ENCODE results near the gene NKX2-1. TPM values are rescaled to one million over a fixed set of nuclear protein-coding genes. Genes with fewer than 3 reads are reported as not detected.

Gene NKX2-1
- total and polyA plus RNA-seq, 2 donors (not counting 3 experiments of a cell fraction or from before 2014, with no cell fraction given), result not detected

GRCh38 chr14:36467332-36467731 lies 52.7 kb downstream of the NKX2-1 start:
- Histone ChIP-seq H3K9ac (replicated peaks; ENCODE audit: extremely low read depth, insufficient read depth, low read length) (no peak overlapping the region), H3K79me2 (ENCODE audit: control insufficient read depth, insufficient read depth, low read length) (no peaks in the 10 kb centered on the region), H3K4me3 (replicated peaks in 1 of 3; ENCODE audit: insufficient read depth in 1 of 3, low read depth in 1 of 3, low read length in 3 of 3) (no peak overlapping the region), H3K9me1 (replicated peaks; ENCODE audit: control insufficient read depth, extremely low read depth, insufficient read depth, low read length) (no peaks in the 10 kb centered on the region), H3K27ac (ENCODE audit: insufficient read depth, low read depth, low read length) (no peak overlapping the region), H3K4me1 (ENCODE audit: control insufficient read depth, extremely low read depth, insufficient read depth, low read length) (no peaks in the 10 kb centered on the region), H3K36me3 (ENCODE audit: control insufficient read depth in 2 of 2, extremely low read depth in 1 of 2, insufficient read depth in 2 of 2, low read length in 2 of 2) (no peaks in the 10 kb centered on the region), H3K9me3 (replicated peaks; ENCODE audit: control insufficient read depth, insufficient read depth, low read length) (no peaks in the 10 kb centered on the region), H3K4me2 (ENCODE audit: insufficient read depth, low read length) (no peak overlapping the region), H3K27me3 (ENCODE audit: control insufficient read depth in 2 of 2, insufficient read depth in 2 of 2, low read length in 2 of 2) (no peaks in the 10 kb centered on the region), H2AFZ (ENCODE audit: low read depth, low read length) (no peak overlapping the region), H4K20me1 (replicated peaks; ENCODE audit: control insufficient read depth, extremely low read depth, insufficient read depth, low read length) (no peaks in the 10 kb centered on the region)
- POLR2A ChIA-PET, result no interaction called here
- intact Hi-C loops (cut with micrococcal nuclease), result no loop called here
- TF ChIP-seq JUN (IDR thresholded peaks at IDR 0.05; ENCODE audit: borderline replicate concordance, insufficient read depth, insufficient read length, low read depth), result no peak
- no peak for TF ChIP-seq CTCF (IDR thresholded peaks at IDR 0.05; ENCODE audit: extremely low read depth in 1 of 2, insufficient read depth in 1 of 2, low read depth in 1 of 2, low read length in 2 of 2)
- TF ChIP-seq POLR2A (IDR thresholded peaks at IDR 0.05; ENCODE audit: low read depth, low read length), result no peak
- TF ChIP-seq MYC (IDR thresholded peaks at IDR 0.05; ENCODE audit: low read depth, low read length), result no peak
- no peak for TF ChIP-seq EZH2 (IDR thresholded peaks at IDR 0.05; ENCODE audit: borderline replicate concordance, low read depth, low read length, severe bottlenecking)
- TF ChIP-seq POLR2AphosphoS5 (IDR thresholded peaks at IDR 0.05; ENCODE audit: insufficient read depth, low read depth, low read length), result no peak
- TF ChIP-seq MAX (IDR thresholded peaks at IDR 0.05; ENCODE audit: insufficient read depth, insufficient read length), result no peak
- no peak for TF ChIP-seq FOS (IDR thresholded peaks at IDR 0.05; ENCODE audit: borderline replicate concordance, insufficient read depth, low read length)
- no peak for TF ChIP-seq GATA2 (IDR thresholded peaks at IDR 0.05; ENCODE audit: insufficient read depth, insufficient read length, low read depth, low read length)
- no TSS peak for BruUV-seq (replicated peaks)
- dilution Hi-C loops (cut with MboI; ENCODE audit: extremely low pct_ligation_motif_present, low sequenced_read_pairs), result no loop called here
- DNase-seq (ENCODE audit: low read depth, low spot score) (no peak), FAIRE-seq (no peak)
- CTCF ChIA-PET, result interaction anchor here (0.8 kb wide), 1 partner anchor 16 kb away, joined by 3 read pairs; no protein-coding TSS in a partner anchor

Other genes starting within 250 kb of the NKX2-1 start
- gene MBIP, start 199.6 kb downstream of the NKX2-1 start, total RNA-seq, result 14.5 and 19.0 TPM in 2 replicates
- gene MBIP, start 199.6 kb downstream of the NKX2-1 start, polyA plus RNA-seq, result 8.1 and 8.8 TPM in 2 replicates
- gene NKX2-8, start 62.4 kb upstream of the NKX2-1 start, total RNA-seq, result not detected in 2 replicates
- not detected in 2 replicates for gene NKX2-8, start 62.4 kb upstream of the NKX2-1 start, polyA plus RNA-seq
- 0.44 and 4.8 TPM in 2 replicates for gene PAX9, start 141.6 kb upstream of the NKX2-1 start, total RNA-seq
- 0.37 and 0.48 TPM in 2 replicates for gene PAX9, start 141.6 kb upstream of the NKX2-1 start, polyA plus RNA-seq